HEK293 (cell line): Measurements from ENCODE around the gene CCDC88C.
"Not testable (repeated sequence)": the region's sequence is repeated elsewhere in the genome, so short reads cannot be mapped to it uniquely, and the experiment has no call there.

Experiments used
- CTCF ChIA-PET: fragments of 350-600 bp; formaldehyde crosslinking; extraction: SDS; loops from one replicate; lab custom pipeline; 2021; ENCODE audit warnings: antibody characterized with exemption; lab: Yijun Ruan, JAX
- POLR2A ChIA-PET: fragments of 300-600 bp; formaldehyde crosslinking; extraction: SDS; loops from one replicate; lab custom pipeline; 2020; ENCODE audit warnings: antibody characterized with exemption, inconsistent platforms; lab: Yijun Ruan, JAX
- H3K27ac ChIP-seq: fragments of 200-500 bp; sonication (Bioruptor generic); 2 replicates; pipeline ENCODE4 v1.5.1; 2014; ENCODE audit warnings: low read depth, low read length, control low read depth, inconsistent platforms; ENCODE audit errors: extremely low read depth
- H3K36me3 ChIP-seq, 2 experiments: fragments of 200-500 bp in 1 of 2; sonication (Bioruptor generic) in 1 of 2; 1 replicate in 1 of 2; 2 replicates in 1 of 2; pipeline ENCODE4 v1.5.1; 2014 to 2017; ENCODE audit warnings: inconsistent platforms in 2 of 2, low read length in 2 of 2; ENCODE audit not compliant: control insufficient read depth in 2 of 2, insufficient read depth in 1 of 2
- H3K4me1 ChIP-seq: fragments of 200-500 bp; sonication (Bioruptor generic); 2 replicates; pipeline ENCODE4 v1.5.1; 2014; ENCODE audit warnings: mild to moderate bottlenecking, low read length, inconsistent platforms; ENCODE audit not compliant: control insufficient read depth, insufficient read depth
- H3K4me3 ChIP-seq: 2 replicates; pipeline ENCODE4 v1.5.1; 2011; ENCODE audit warnings: low read depth, mild to moderate bottlenecking, control low read depth, low read length, moderate library complexity
- H3K9me3 ChIP-seq: fragments of 200-500 bp; sonication (Bioruptor generic); 2 replicates; pipeline ENCODE4 v1.5.1; 2014; ENCODE audit warnings: low read depth, low read length, inconsistent platforms; ENCODE audit not compliant: control insufficient read depth, insufficient read depth
- SP2 ChIP-seq: fragments of 450-650 bp; formaldehyde crosslinking; IDR thresholded peaks from 2 replicates; pipeline ENCODE4 v1.5.1; 2016; ENCODE audit warnings: missing biosample characterization, missing genetic modification characterization
- ZBTB1 ChIP-seq: fragments of 450-650 bp; formaldehyde crosslinking; IDR thresholded peaks from 2 replicates; pipeline ENCODE4 v1.5.1; 2016; ENCODE audit warnings: missing biosample characterization, missing genetic modification characterization
- ZBTB26 ChIP-seq: fragments of 450-650 bp; formaldehyde crosslinking; optimal IDR thresholded peaks from 2 replicates; pipeline ENCODE3; 2016; ENCODE audit warnings: missing biosample characterization, mild to moderate bottlenecking, missing genetic modification characterization
- ZFP69B ChIP-seq: fragments of 450-650 bp; formaldehyde crosslinking; IDR thresholded peaks from 2 replicates; pipeline ENCODE4 v1.5.1; 2016; ENCODE audit warnings: missing biosample characterization, missing genetic modification characterization
- ZNF121 ChIP-seq: fragments of 450-650 bp; formaldehyde crosslinking; IDR thresholded peaks from 2 replicates; pipeline ENCODE4 v1.5.1; 2016; ENCODE audit warnings: missing biosample characterization, missing genetic modification characterization
- ZNF132 ChIP-seq: fragments of 450-650 bp; formaldehyde crosslinking; IDR thresholded peaks from 2 replicates; pipeline ENCODE4 v1.5.1; 2017; ENCODE audit warnings: missing biosample characterization, missing genetic modification characterization, borderline replicate concordance
- ZNF211 ChIP-seq: fragments of 450-650 bp; formaldehyde crosslinking; IDR thresholded peaks from 2 replicates; pipeline ENCODE4 v1.5.1; 2016; ENCODE audit warnings: low read depth, missing biosample characterization, missing genetic modification characterization
- ZNF335 ChIP-seq: fragments of 450-650 bp; formaldehyde crosslinking; conservative IDR thresholded peaks from 2 replicates; pipeline ENCODE4 v1.5.1; 2016; ENCODE audit warnings: missing biosample characterization, missing genetic modification characterization
- ZNF416 ChIP-seq: fragments of 450-650 bp; formaldehyde crosslinking; IDR thresholded peaks from 2 replicates; pipeline ENCODE4 v1.5.1; 2016; ENCODE audit warnings: missing biosample characterization, missing genetic modification characterization
- ZNF518A ChIP-seq: fragments of 450-650 bp; formaldehyde crosslinking; conservative IDR thresholded peaks from 2 replicates; pipeline ENCODE4 v1.5.1; 2016; ENCODE audit warnings: low read depth, missing biosample characterization, missing genetic modification characterization
- ZSCAN16 ChIP-seq: fragments of 450-650 bp; formaldehyde crosslinking; IDR thresholded peaks from 2 replicates; pipeline ENCODE4 v1.5.1; 2016; ENCODE audit warnings: missing biosample characterization, missing genetic modification characterization
- TF ChIP-seq, protein P1 (sequence below): fragments of 450-650 bp; formaldehyde crosslinking; IDR thresholded peaks from 2 replicates; pipeline ENCODE4 v1.5.1; 2016; ENCODE audit warnings: missing biosample characterization, missing genetic modification characterization
- TF ChIP-seq, protein P2 (sequence below): fragments of 450-650 bp; formaldehyde crosslinking; IDR thresholded peaks from 2 replicates; pipeline ENCODE4 v1.5.1; 2017; ENCODE audit warnings: missing biosample characterization, missing genetic modification characterization

Gene CCDC88C

DNA sequence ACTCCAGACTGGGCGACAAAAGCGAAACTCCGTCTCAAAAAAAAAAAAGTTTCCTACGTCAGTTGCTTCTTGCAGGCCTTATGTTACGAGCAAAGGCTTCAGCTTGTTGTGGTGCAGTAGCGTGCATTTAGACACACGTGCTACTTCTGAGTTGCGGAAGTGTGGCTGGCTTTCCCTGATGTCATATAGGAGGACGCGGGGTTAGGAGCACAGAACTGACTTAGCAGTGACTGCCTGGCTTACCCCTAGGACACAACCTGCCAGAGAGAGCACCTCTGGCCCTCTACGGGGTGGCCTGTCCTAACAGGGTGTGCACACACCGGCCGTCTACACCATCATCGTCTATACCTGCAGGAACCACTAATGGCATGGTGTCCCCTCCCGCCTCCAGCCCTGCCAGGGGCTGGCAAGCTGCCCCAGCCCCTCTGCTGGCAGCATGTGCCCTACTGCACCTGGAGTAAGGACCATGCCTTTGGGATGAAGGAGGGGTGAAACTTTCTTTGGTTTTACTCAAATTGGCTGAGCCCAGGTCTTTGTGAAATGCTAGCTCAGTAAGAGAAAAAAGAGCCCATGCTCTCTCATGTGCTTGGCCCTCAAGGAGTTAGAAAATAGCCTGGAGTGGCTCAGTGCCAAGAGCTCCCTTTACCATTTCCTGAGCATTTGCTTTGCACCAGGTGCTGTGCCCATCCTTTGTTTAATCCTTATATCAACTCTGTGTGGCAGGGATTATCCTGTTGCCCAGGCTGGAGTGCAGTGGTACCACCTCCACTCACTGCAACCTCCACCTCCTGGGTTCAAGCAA, 171.4 kb downstream of the CCDC88C start:
- CTCF ChIA-PET: interaction anchor here (0.7 kb wide), 1 partner anchor 47 kb away, joined by 4 read pairs; no protein-coding TSS in a partner anchor
- Histone ChIP-seq H3K4me3 (no peak overlapping the region), H3K9me3 (no peaks in the 10 kb centered on the region), H3K4me1 (no peaks in the 10 kb centered on the region)
- POLR2A ChIA-PET: no interaction called here
- TF ChIP-seq SP2 (tag by site-specific recombination) (no peak), ZSCAN16 (tag by site-specific recombination) (no peak)
- TF ChIP-seq, all 188 proteins: peak for 0
- Histone ChIP-seq H3K36me3 (no peaks in the 10 kb centered on the region), H3K27ac (no peak overlapping the region)

GRCh38 chr14:91245616-91246015, 172.0 kb downstream of the CCDC88C start:
- H3K4me1 ChIP-seq, H3K27ac ChIP-seq, POLR2A ChIA-PET, H3K4me3 ChIP-seq, H3K9me3 ChIP-seq, H3K36me3 ChIP-seq, CTCF ChIA-PET: not testable (repeated sequence)

DNA sequence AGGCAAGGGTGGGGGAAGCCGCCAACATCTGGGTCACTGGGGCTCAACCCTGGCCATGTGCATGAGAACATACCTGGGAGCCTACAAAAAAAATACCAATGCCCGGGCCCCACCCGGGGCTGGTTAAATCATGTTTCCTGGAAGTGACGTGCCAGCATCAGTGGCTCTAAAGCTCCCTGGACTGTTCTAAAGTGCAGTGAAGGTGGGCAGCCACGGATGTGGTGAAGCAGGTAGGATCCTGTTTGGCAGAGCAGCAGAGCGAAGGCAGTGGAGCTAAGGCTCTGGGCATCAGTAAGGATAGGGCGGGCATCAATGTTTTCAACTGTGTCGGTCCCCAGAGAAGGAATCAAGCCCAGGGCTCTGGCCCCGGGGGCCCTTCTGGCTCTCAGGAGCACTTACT, 172.6 kb downstream of the CCDC88C start:
- H3K27ac ChIP-seq: no peak overlapping the region
- TF ChIP-seq, protein P1, sequence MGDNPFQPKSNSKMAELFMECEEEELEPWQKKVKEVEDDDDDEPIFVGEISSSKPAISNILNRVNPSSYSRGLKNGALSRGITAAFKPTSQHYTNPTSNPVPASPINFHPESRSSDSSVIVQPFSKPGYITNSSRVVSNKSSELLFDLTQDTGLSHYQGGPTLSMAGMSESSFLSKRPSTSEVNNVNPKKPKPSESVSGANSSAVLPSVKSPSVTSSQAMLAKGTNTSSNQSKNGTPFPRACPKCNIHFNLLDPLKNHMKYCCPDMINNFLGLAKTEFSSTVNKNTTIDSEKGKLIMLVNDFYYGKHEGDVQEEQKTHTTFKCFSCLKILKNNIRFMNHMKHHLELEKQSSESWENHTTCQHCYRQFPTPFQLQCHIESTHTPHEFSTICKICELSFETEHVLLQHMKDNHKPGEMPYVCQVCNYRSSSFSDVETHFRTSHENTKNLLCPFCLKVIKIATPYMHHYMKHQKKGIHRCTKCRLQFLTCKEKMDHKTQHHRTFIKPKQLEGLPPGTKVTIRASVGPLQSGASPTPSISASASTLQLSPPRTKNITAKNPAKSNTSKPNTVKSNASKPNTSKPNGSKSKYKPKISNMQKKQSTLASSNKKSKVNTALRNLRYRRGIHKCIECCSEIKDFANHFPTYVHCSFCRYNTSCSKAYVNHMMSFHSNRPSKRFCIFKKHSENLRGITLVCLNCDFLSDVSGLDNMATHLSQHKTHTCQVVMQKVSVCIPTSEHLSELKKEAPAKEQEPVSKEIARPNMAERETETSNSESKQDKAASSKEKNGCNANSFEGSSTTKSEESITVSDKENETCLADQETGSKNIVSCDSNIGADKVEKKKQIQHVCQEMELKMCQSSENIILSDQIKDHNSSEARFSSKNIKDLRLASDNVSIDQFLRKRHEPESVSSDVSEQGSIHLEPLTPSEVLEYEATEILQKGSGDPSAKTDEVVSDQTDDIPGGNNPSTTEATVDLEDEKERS (tag by site-specific recombination): no peak
- TF ChIP-seq ZFP69B (tag by site-specific recombination) (no peak), ZNF335 (tag by site-specific recombination) (no peak), ZNF132 (tag by site-specific recombination) (no peak), ZNF121 (tag by site-specific recombination) (no peak), ZNF211 (no peak), ZNF518A (tag by site-specific recombination) (no peak), ZBTB1 (tag by site-specific recombination) (no peak), ZBTB26 (tag by site-specific recombination) (no peak), ZNF416 (no peak)
- TF ChIP-seq, protein P2, sequence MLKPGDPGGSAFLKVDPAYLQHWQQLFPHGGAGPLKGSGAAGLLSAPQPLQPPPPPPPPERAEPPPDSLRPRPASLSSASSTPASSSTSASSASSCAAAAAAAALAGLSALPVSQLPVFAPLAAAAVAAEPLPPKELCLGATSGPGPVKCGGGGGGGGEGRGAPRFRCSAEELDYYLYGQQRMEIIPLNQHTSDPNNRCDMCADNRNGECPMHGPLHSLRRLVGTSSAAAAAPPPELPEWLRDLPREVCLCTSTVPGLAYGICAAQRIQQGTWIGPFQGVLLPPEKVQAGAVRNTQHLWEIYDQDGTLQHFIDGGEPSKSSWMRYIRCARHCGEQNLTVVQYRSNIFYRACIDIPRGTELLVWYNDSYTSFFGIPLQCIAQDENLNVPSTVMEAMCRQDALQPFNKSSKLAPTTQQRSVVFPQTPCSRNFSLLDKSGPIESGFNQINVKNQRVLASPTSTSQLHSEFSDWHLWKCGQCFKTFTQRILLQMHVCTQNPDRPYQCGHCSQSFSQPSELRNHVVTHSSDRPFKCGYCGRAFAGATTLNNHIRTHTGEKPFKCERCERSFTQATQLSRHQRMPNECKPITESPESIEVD (tag by site-specific recombination): no peak
- no peak overlapping the region for H3K4me3 ChIP-seq
- no peaks in the 10 kb centered on the region for H3K36me3 ChIP-seq
- ChIA-PET CTCF (interaction anchor here (0.6 to 1.2 kb wide), 3 partner anchors 8 to 90 kb away, joined by 3 to 6 read pairs (median 3); no protein-coding TSS in a partner anchor), POLR2A (no interaction called here)
- H3K9me3 ChIP-seq: no peaks in the 10 kb centered on the region
- no peaks in the 10 kb centered on the region for H3K4me1 ChIP-seq
